GM12878 (cell line): Measurements from ENCODE around the gene CDH9. TPM values are rescaled to one million over a fixed set of nuclear protein-coding genes. Genes with fewer than 3 reads are reported as not detected.

ENCODE experiments used
- ATAC-seq: fragments of 200-7000 bp; cut with Tn5 transposase; 3 replicates; pipeline ENCODE4 v1.9.1; 2020; ENCODE audit warnings: mild to moderate bottlenecking, moderate library complexity
- BruUV-seq: library from RNA; stranded (reverse); fragments of 400-500 nt; replicated peaks from 2 replicates; lab custom pipeline; 2021; lab: Mats Ljungman, UMichigan
- CTCF ChIA-PET: fragments of 300-600 bp; sonication (Branson Sonifier 250); formaldehyde crosslinking; extraction: SDS; loops from one replicate; lab custom pipeline; 2021; ENCODE audit warnings: inconsistent platforms; lab: Yijun Ruan, JAX
- POLR2A ChIA-PET: fragments of 350-600 bp; formaldehyde crosslinking; extraction: SDS; loops from one replicate; lab custom pipeline; 2021; ENCODE audit warnings: inconsistent platforms; lab: Charles Lee
- RAD21 ChIA-PET: fragments of 300-600 bp; sonication (Branson Sonifier 250); formaldehyde crosslinking; loops from one replicate; lab custom pipeline; 2023; ENCODE audit warnings: antibody characterized with exemption; ENCODE audit not compliant: unreplicated experiment; lab: Charles Lee
- SMC1A ChIA-PET: fragments of 300-600 bp; sonication (Branson Sonifier 250); formaldehyde crosslinking; loops from one replicate; lab custom pipeline; 2023; ENCODE audit not compliant: unreplicated experiment, uncharacterized antibody; lab: Charles Lee
- DNase-seq: peaks from one replicate; pipeline ENCODE4 v3.0.0-alpha.2; 2011; ENCODE audit warnings: low read depth, low spot score
- FAIRE-seq: peaks from 3 replicates; lab custom pipeline; 2011; peaks lifted over from hg19 to GRCh38; lab: Jason Lieb, UNC
- H2AFZ ChIP-seq: 2 replicates; pipeline ENCODE4 v1.6.0; 2011; ENCODE audit warnings: low read depth, low read length, control low read depth; ENCODE audit not compliant: control insufficient read depth
- H3K27ac ChIP-seq: 2 replicates; pipeline ENCODE4 v1.5.1; 2011; ENCODE audit warnings: control low read depth; ENCODE audit not compliant: control insufficient read depth, insufficient read depth
- H3K27me3 ChIP-seq, 2 experiments: replicated peaks in 1 of 2; 2 replicates each; pipeline versions ENCODE4 v1.6.0 to v1.6.1; 2011; ENCODE audit warnings: low read length in 1 of 2; ENCODE audit not compliant: control insufficient read depth in 2 of 2, insufficient read depth in 2 of 2
- H3K36me3 ChIP-seq, 2 experiments: 2 replicates each; pipeline ENCODE4 v1.5.1; 2011; ENCODE audit warnings: low read length in 1 of 2; ENCODE audit not compliant: control insufficient read depth in 2 of 2, insufficient read depth in 2 of 2
- H3K4me1 ChIP-seq: 2 replicates; pipeline ENCODE4 v1.6.1; 2011; ENCODE audit warnings: mild to moderate bottlenecking, low read length, moderate library complexity, mixed read lengths; ENCODE audit not compliant: control insufficient read depth, insufficient read depth
- H3K4me2 ChIP-seq: 2 replicates; pipeline ENCODE4 v1.6.0; 2011; ENCODE audit warnings: control low read depth; ENCODE audit not compliant: control insufficient read depth, insufficient read depth
- H3K4me3 ChIP-seq: fragments of 200-600 bp; sonication (generic); 2 replicates; pipeline ENCODE4 v1.5.1; 2016
- H3K79me2 ChIP-seq: 2 replicates; pipeline ENCODE4 v1.6.0; 2011; ENCODE audit warnings: low read length; ENCODE audit not compliant: control insufficient read depth, insufficient read depth
- H3K9ac ChIP-seq: 2 replicates; pipeline ENCODE4 v1.8.0; 2011; ENCODE audit warnings: low read length, control low read depth, mixed read lengths; ENCODE audit not compliant: control insufficient read depth, insufficient read depth
- H3K9me3 ChIP-seq: replicated peaks from 3 replicates; pipeline ENCODE4 v1.5.1; 2011; ENCODE audit warnings: mild to moderate bottlenecking, low read length; ENCODE audit not compliant: control insufficient read depth, insufficient read depth
- H4K20me1 ChIP-seq: 2 replicates; pipeline ENCODE4 v1.6.0; 2011; ENCODE audit not compliant: control insufficient read depth, insufficient read depth
- BACH1 ChIP-seq: fragments of 450-650 bp; IDR thresholded peaks from 2 replicates; pipeline ENCODE4 v1.6.1; 2017; ENCODE audit warnings: mild to moderate bottlenecking, borderline replicate concordance
- BMI1 ChIP-seq: fragments of 450-650 bp; IDR thresholded peaks from 2 replicates; pipeline ENCODE4 v1.6.1; 2016; ENCODE audit warnings: mild to moderate bottlenecking, moderate library complexity, borderline replicate concordance
- CREB1 ChIP-seq: IDR thresholded peaks from 2 replicates; pipeline ENCODE4 v1.6.1; 2012; ENCODE audit warnings: low read depth, mild to moderate bottlenecking, inconsistent platforms
- CTCF ChIP-seq, 3 experiments: IDR thresholded peaks in 2 of 3; conservative IDR thresholded peaks in 1 of 3; 2 replicates each; pipeline ENCODE4 v1.5.1; 2011; ENCODE audit warnings: low read depth in 3 of 3, low read length in 3 of 3, mild to moderate bottlenecking in 3 of 3, control low read depth in 2 of 3, moderate library complexity in 2 of 3, inconsistent platforms in 1 of 3, mixed read lengths in 1 of 3; ENCODE audit not compliant: control insufficient read depth in 2 of 3, insufficient read depth in 1 of 3; ENCODE audit errors: extremely low read depth in 1 of 3
- HCFC1 ChIP-seq: fragments of 150-350 bp; IDR thresholded peaks from 2 replicates; pipeline ENCODE4 v1.6.1; 2014; ENCODE audit warnings: low read length
- IKZF2 ChIP-seq, 2 experiments: fragments of 450-650 bp; IDR thresholded peaks; 2 replicates each; pipeline ENCODE4 v1.6.1; 2017; ENCODE audit warnings: mild to moderate bottlenecking in 2 of 2, moderate library complexity in 2 of 2
- POU2F2 ChIP-seq: IDR thresholded peaks from 3 replicates; pipeline ENCODE4 v1.6.1; 2011; ENCODE audit warnings: low read depth, mild to moderate bottlenecking, low read length, borderline replicate concordance
- ZNF24 ChIP-seq: fragments of 450-650 bp; IDR thresholded peaks from 2 replicates; pipeline ENCODE4 v1.6.1; 2017; ENCODE audit warnings: antibody characterized with exemption, mild to moderate bottlenecking
- ZSCAN29 ChIP-seq: fragments of 450-650 bp; IDR thresholded peaks from 2 replicates; pipeline ENCODE4 v1.6.1; 2017; ENCODE audit warnings: mild to moderate bottlenecking, moderate library complexity
- WGBS: methylation state at CpG from one replicate; pipeline ENCODE4 v1.1.6; 2016; ENCODE audit warnings: low lambda C conversion rate; ENCODE audit not compliant: insufficient replicate concordance, insufficient coverage; ENCODE audit errors: missing lambda C conversion rate; 5-methylcytosine and 5-hydroxymethylcytosine counted together
- in situ Hi-C: fragments of 300-500 bp; cut with MboI; formaldehyde crosslinking; loops from 9 replicates; pipeline ENCODE4 v1.14.3; 2018; ENCODE audit warnings: mixed read lengths
- intact Hi-C: fragments of 100-400 bp; cut with micrococcal nuclease; formaldehyde crosslinking; loops from one replicate; pipeline ENCODE4 v1.14.2; 2022; ENCODE audit not compliant: unreplicated experiment
- polyA plus RNA-seq, 11 experiments: library from polyadenylated mRNA; depleted of rRNA in 4 of 11; unstranded in 6 of 11; stranded (reverse) in 5 of 11; fragments of >200 nt; fragmentation: Nextera tagmentation in 4 of 11; fragmentation: Illumina TruSeq in 1 of 11; extraction: Ambion mirVana in 4 of 11; extraction: Trizol in 1 of 11; gene quantifications; 1 replicate in 1 of 11; 2 replicates in 10 of 11; pipeline versions ENCODE4 v1.2.1 to v1.2.3, GENCODE V29; 2011 to 2016; ENCODE audit warnings: inconsistent platforms in 2 of 11, missing spikeins in 2 of 11, low read depth in 1 of 11
- total RNA-seq, 4 experiments: library from RNA; depleted of rRNA in 3 of 4; stranded (reverse); fragments of >200 nt in 3 of 4; fragmentation: Illumina TruSeq in 1 of 4; extraction: Trizol in 1 of 4; gene quantifications; 2 replicates each; pipeline versions ENCODE4 v1.2.1 to v1.2.3, GENCODE V29; 2013 to 2021

Gene CDH9
- total and polyA plus RNA-seq, 10 of the 15 experiments (the other 5 are each of a cell fraction or from before 2014, with no cell fraction given), result not detected

GRCh38 chr5:27087747-27088146 is 49.4 kb upstream of the CDH9 start:
- TF ChIP-seq POU2F2 (no peak), CTCF (IDR thresholded peaks at IDR 0.05 in 2 of 3, conservative IDR thresholded peaks at IDR 0.05 in 1 of 3; ENCODE audit: control insufficient read depth in 2 of 3, extremely low read depth in 1 of 3, insufficient read depth in 1 of 3, low read depth in 3 of 3, low read length in 3 of 3) (no peak), ZNF24 (no peak), ZSCAN29 (no peak), IKZF2 (IDR thresholded peaks at IDR 0.05) (no peak), BACH1 (no peak), BMI1 (no peak), CREB1 (no peak), HCFC1 (no peak)

More at GRCh38 chr5:27087747-27088146, 49.4 kb upstream of the CDH9 start:
- CTCF ChIA-PET, result no interaction called here
- no TSS peak for BruUV-seq
- Histone ChIP-seq H3K27me3 (no peaks in the 10 kb centered on the region), H3K9ac (no peak overlapping the region), H3K4me2 (no peak overlapping the region), H3K9me3 (no peaks in the 10 kb centered on the region), H3K4me3 (no peak overlapping the region), H2AFZ (no peak overlapping the region), H4K20me1 (no peaks in the 10 kb centered on the region), H3K36me3 (no peaks in the 10 kb centered on the region), H3K79me2 (no peaks in the 10 kb centered on the region), H3K4me1 (no peaks in the 10 kb centered on the region), H3K27ac (no peak overlapping the region)
- WGBS, result 11% methylated on average over 2 of the region's 2 CpGs
- ATAC-seq, result no peak
- POLR2A ChIA-PET, result interaction anchor here (0.6 kb wide), 1 partner anchor 13 kb away, joined by 3 read pairs; no protein-coding TSS in a partner anchor
- in situ Hi-C loops, result no loop called here
- DNase-seq, result no peak
- intact Hi-C loops, result no loop called here
- FAIRE-seq, result no peak
- RAD21 ChIA-PET, result no interaction called here
- SMC1A ChIA-PET, result no interaction called here
